Ovary (tissue), 9 donors: ENCODE data around the gene ENTPD1. TPM values are rescaled to one million over a fixed set of nuclear protein-coding genes. Genes with fewer than 3 reads are reported as not detected.

Source experiments
- DNase-seq, 5 donors: peaks; one replicate each; pipeline ENCODE4 v3.0.0-alpha.2; 2019 to 2020
- H3K27ac ChIP-seq, 2 donors: fragments of 200-600 bp; one replicate each; pipeline versions ENCODE4 v1.5.1 to v1.8.0; 2019 to 2022
- H3K27me3 ChIP-seq: fragments of 200-600 bp; one replicate; pipeline ENCODE4 v1.8.0; 2022
- H3K36me3 ChIP-seq: fragments of 200-600 bp; sonication (generic); one replicate; pipeline ENCODE4 v1.5.1; 2019
- H3K4me1 ChIP-seq: one replicate; pipeline ENCODE4 v1.8.1; 2013; ENCODE audit warnings: mild to moderate bottlenecking, moderate library complexity; ENCODE audit not compliant: insufficient read depth
- H3K4me3 ChIP-seq: fragments of 200-600 bp; sonication (generic); one replicate; pipeline ENCODE4 v1.5.1; 2017
- H3K9me3 ChIP-seq, 2 donors: fragments of 200-600 bp in 1 of 2; sonication (generic) in 1 of 2; one replicate each; pipeline versions ENCODE4 v1.5.1 to v1.8.1; 2013 to 2019; ENCODE audit warnings: mild to moderate bottlenecking in 1 of 2, moderate library complexity in 1 of 2
- CTCF ChIP-seq, 3 donors: fragments of 450-650 bp in 2 of 3; fragments of 200-600 bp in 1 of 3; IDR thresholded peaks; one replicate each; pipeline versions ENCODE4 v1.5.1 to v1.8.0; 2016 to 2022; ENCODE audit warnings: antibody characterized with exemption in 3 of 3, mild to moderate bottlenecking in 1 of 3
- EP300 ChIP-seq: sonication (generic); formaldehyde crosslinking; IDR thresholded peaks from one replicate; pipeline ENCODE4 v1.6.1; 2017; ENCODE audit warnings: antibody characterized with exemption
- POLR2A ChIP-seq: fragments of 450-650 bp; IDR thresholded peaks from one replicate; pipeline ENCODE4 v1.6.1; 2017; ENCODE audit warnings: antibody characterized with exemption, mild to moderate bottlenecking, moderate library complexity
- WGBS, 3 donors: extraction: QIAGEN DNeasy Blood & Tissue Kit in 1 of 3; methylation state at CpG; one replicate each; pipeline versions ENCODE4 v1.1.5 to v1.1.7; 2013 to 2017; 5-methylcytosine and 5-hydroxymethylcytosine counted together
- intact Hi-C, 4 donors: fragments of 100-400 bp; cut with DNase I; formaldehyde crosslinking; loops; one replicate each; pipeline versions ENCODE4 v1.11.0 to v1.15.1; 2022 to 2023
- polyA plus RNA-seq, 2 donors: library from polyadenylated mRNA; stranded (reverse); fragments of 200-250 nt in 1 of 2; fragments of 350-450 nt in 1 of 2; fragmentation: Illumina TruSeq in 1 of 2; extraction: RNeasy Lipid Tissue Mini Kit (QIAGEN cat#74804) in 1 of 2; gene quantifications; one replicate each; pipeline ENCODE4 v1.2.3, GENCODE V29; 2013 to 2014
- total RNA-seq, 7 donors: library from RNA; depleted of rRNA in 2 of 7; stranded (reverse); fragments of >200 nt in 2 of 7; fragmentation: NEBNext Ultra II Directional in 3 of 7; extraction: Animal tissue kit (Norgen Biotek cat#: 25700) in 3 of 7; gene quantifications; one replicate each; pipeline versions ENCODE4 v1.1.0 to v1.2.4, GENCODE V29; 2016 to 2023
- donor health status: DM: no; HTN: no; CAD: no; lungs with moderate emphysema.
- donor health status: DM: no; HTN: no; CAD: no.
- donor health status: Bipolar disorder and iron deficiency.
- donor health status: DM: yes; HTN: yes; CAD: no.
- donor health status: DM: no; HTN: no; CAD: no.
- donor health status: DM: yes; HTN: yes; CAD: no.

Gene ENTPD1
- total and polyA plus RNA-seq, 9 donors = 3.0 to 51.5 (median 8.1) TPM

DNA sequence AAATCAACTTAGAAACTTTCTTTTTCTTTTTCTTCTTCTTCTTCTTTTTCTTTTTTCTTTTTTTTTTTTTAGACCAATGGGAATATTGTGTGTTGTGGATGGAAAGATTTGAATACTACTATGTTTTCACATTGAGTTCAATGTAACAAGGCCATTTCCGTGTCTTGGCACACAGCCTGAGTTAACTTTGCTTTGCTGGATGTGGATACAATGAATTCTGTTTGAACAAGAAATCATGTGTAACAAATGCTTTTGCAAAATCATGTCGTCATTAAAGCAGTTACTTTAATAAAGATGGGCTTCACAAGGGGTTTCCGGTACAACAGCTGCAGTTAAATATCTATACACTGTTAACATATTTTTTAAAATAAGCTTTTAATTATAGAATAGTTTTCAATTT, 13.5 kb upstream of the ENTPD1 start:
- no peaks in the 10 kb centered on the region for H3K36me3 ChIP-seq
- no peaks in the 10 kb centered on the region for H3K27me3 ChIP-seq
- 28 to 34% (median 32%) methylated on average over 3 of the region's 3 CpGs for WGBS, 3 donors
- TF ChIP-seq POLR2A = no peak
- no peak for TF ChIP-seq EP300
- TF ChIP-seq CTCF (IDR thresholded peaks at IDR 0.05) = no peak
- H3K9me3 ChIP-seq = no peaks in the 10 kb centered on the region
- no peak for DNase-seq
- intact Hi-C loops = no loop called here
- no peaks in the 10 kb centered on the region for H3K4me1 ChIP-seq
- no peak overlapping the region for H3K4me3 ChIP-seq
- H3K27ac ChIP-seq = no peak overlapping the region

GRCh38 chr10:95742962-95743535, 12.9 kb upstream of the ENTPD1 start:
- Histone ChIP-seq H3K4me1 (no peaks in the 10 kb centered on the region), H3K4me3 (no peak overlapping the region), H3K9me3 (no peaks in the 10 kb centered on the region), H3K27me3 (no peaks in the 10 kb centered on the region), H3K36me3 (no peaks in the 10 kb centered on the region), H3K27ac (no peak overlapping the region)
- TF ChIP-seq POLR2A = no peak
- no peak for DNase-seq
- 59 to 80% (median 60%) methylated on average over 2 of the region's 2 CpGs for WGBS, 3 donors
- intact Hi-C loops = no loop called here

GRCh38 chr10:95745501-95745900, 10.5 kb upstream of the ENTPD1 start:
- Histone ChIP-seq H3K27me3 (no peaks in the 10 kb centered on the region), H3K4me1 (no peaks in the 10 kb centered on the region), H3K27ac (no peak overlapping the region), H3K4me3 (no peak overlapping the region), H3K9me3 (no peaks in the 10 kb centered on the region), H3K36me3 (no peaks in the 10 kb centered on the region)
- DNase-seq = no peak
- 66 to 84% (median 72%) methylated on average over 2 of the region's 2 CpGs for WGBS, 3 donors
- TF ChIP-seq CTCF (IDR thresholded peaks at IDR 0.05) (no peak), POLR2A (no peak), EP300 (no peak)
- intact Hi-C loops = no loop called here

DNA sequence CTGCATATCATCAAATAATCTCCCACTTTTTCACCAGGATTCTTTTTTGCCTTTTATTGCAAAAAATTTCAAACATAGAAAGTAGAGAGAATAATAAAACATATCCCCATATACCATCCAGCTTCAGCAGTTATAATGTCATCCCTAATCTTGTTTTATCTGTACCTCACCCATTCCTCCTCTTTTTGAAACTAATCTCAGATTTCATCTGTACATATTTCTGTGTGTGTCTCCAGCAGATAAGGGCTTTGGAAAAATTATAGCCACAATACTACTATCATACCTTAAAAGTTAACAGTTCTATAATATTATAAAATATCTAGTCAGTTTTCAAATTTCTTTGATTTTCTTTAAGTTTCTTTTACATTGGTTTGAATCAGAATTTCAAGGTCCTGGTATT, 7.6 kb upstream of the ENTPD1 start:
- intact Hi-C loops = no loop called here

More for the DNA sequence above, 7.6 kb upstream of the ENTPD1 start:
- no peak for TF ChIP-seq CTCF (IDR thresholded peaks at IDR 0.05)
- no peak for TF ChIP-seq POLR2A
- no peak for TF ChIP-seq EP300
- no peak for DNase-seq
- H3K4me3 ChIP-seq = no peak overlapping the region
- H3K27ac ChIP-seq = no peak overlapping the region
- H3K27me3 ChIP-seq = no peaks in the 10 kb centered on the region
- no peaks in the 10 kb centered on the region for H3K36me3 ChIP-seq
- H3K9me3 ChIP-seq = no peaks in the 10 kb centered on the region
- H3K4me1 ChIP-seq = no peaks in the 10 kb centered on the region
